H9 (cell line): ENCODE results near the gene WASF3. TPM values are rescaled to one million over a fixed set of nuclear protein-coding genes. Genes with fewer than 3 reads are reported as not detected.

Experiments
- DNase-seq: peaks from one replicate; pipeline ENCODE4 v3.0.0-alpha.2; 2017
- H2AFZ ChIP-seq: one replicate; pipeline ENCODE4 v1.6.1; 2013; ENCODE audit warnings: mild to moderate bottlenecking, low read length, control low read depth, moderate library complexity
- H2AK5ac ChIP-seq: 2 replicates; pipeline ENCODE4 v1.6.1; 2013; ENCODE audit warnings: low read length, control low read depth, mixed read lengths; ENCODE audit not compliant: insufficient read length
- H2BK120ac ChIP-seq: one replicate; pipeline ENCODE4 v1.6.1; 2013; ENCODE audit warnings: low read depth, mild to moderate bottlenecking, low read length, control low read depth, inconsistent platforms; ENCODE audit not compliant: poor library complexity, severe bottlenecking
- H2BK12ac ChIP-seq: 2 replicates; pipeline ENCODE4 v1.6.1; 2013; ENCODE audit warnings: low read length, control low read depth, mixed read lengths, low read depth; ENCODE audit not compliant: insufficient read length
- H2BK15ac ChIP-seq: 2 replicates; pipeline ENCODE4 v1.6.1; 2013; ENCODE audit warnings: low read depth, low read length, control low read depth
- H2BK20ac ChIP-seq: one replicate; pipeline ENCODE4 v1.6.1; 2013; ENCODE audit warnings: low read depth, mild to moderate bottlenecking, low read length, control low read depth, inconsistent platforms; ENCODE audit not compliant: poor library complexity, severe bottlenecking
- H2BK5ac ChIP-seq: 2 replicates; pipeline ENCODE4 v1.6.1; 2013; ENCODE audit warnings: low read length, control low read depth, mixed read lengths; ENCODE audit not compliant: insufficient read length
- H3K14ac ChIP-seq: 2 replicates; pipeline ENCODE4 v1.6.1; 2013; ENCODE audit warnings: low read length, control low read depth; ENCODE audit not compliant: insufficient read depth
- H3K18ac ChIP-seq: 2 replicates; pipeline ENCODE4 v1.6.1; 2013; ENCODE audit warnings: low read depth, mild to moderate bottlenecking, mixed read lengths, low read length, control low read depth; ENCODE audit not compliant: insufficient read length
- H3K23ac ChIP-seq: 2 replicates; pipeline ENCODE4 v1.6.1; 2013; ENCODE audit warnings: low read length, control low read depth, mixed read lengths, low read depth; ENCODE audit not compliant: insufficient read length
- H3K23me2 ChIP-seq: 2 replicates; pipeline ENCODE4 v1.6.1; 2013; ENCODE audit warnings: low read depth, mild to moderate bottlenecking, mixed read lengths, low read length, control low read depth; ENCODE audit not compliant: insufficient read length, poor library complexity, severe bottlenecking
- H3K27ac ChIP-seq: 2 replicates; pipeline ENCODE4 v1.5.1; 2013; ENCODE audit warnings: low read length, control low read depth, mixed read lengths, low read depth; ENCODE audit not compliant: insufficient read length
- H3K27me3 ChIP-seq: 2 replicates; pipeline ENCODE4 v1.6.1; 2013; ENCODE audit warnings: low read length, control low read depth, inconsistent platforms; ENCODE audit not compliant: insufficient read depth
- H3K4ac ChIP-seq: 2 replicates; pipeline ENCODE4 v1.6.1; 2013; ENCODE audit warnings: low read depth, mild to moderate bottlenecking, control low read depth, inconsistent platforms, low read length, moderate library complexity
- H3K4me1 ChIP-seq: 2 replicates; pipeline ENCODE4 v1.6.1; 2013; ENCODE audit warnings: low read length, control low read depth, inconsistent platforms; ENCODE audit not compliant: insufficient read depth
- H3K4me2 ChIP-seq: 2 replicates; pipeline ENCODE4 v1.6.1; 2013; ENCODE audit warnings: low read length, control low read depth, mixed read lengths; ENCODE audit not compliant: insufficient read length, insufficient read depth
- H3K56ac ChIP-seq: 2 replicates; pipeline ENCODE4 v1.6.1; 2013; ENCODE audit warnings: low read depth, mild to moderate bottlenecking, mixed read lengths, low read length, control low read depth; ENCODE audit not compliant: insufficient read length
- H3K79me1 ChIP-seq: 2 replicates; pipeline ENCODE4 v1.6.1; 2013; ENCODE audit warnings: low read depth, mild to moderate bottlenecking, moderate library complexity, low read length, control low read depth, inconsistent platforms; ENCODE audit not compliant: insufficient read depth, poor library complexity, severe bottlenecking
- H3K79me2 ChIP-seq: 2 replicates; pipeline ENCODE4 v1.6.1; 2013; ENCODE audit warnings: low read length, control low read depth, inconsistent platforms; ENCODE audit not compliant: insufficient read depth
- H3K9ac ChIP-seq: 2 replicates; pipeline ENCODE4 v1.6.1; 2013; ENCODE audit warnings: low read length, control low read depth, mixed read lengths; ENCODE audit not compliant: insufficient read length; ENCODE audit errors: extremely low read depth
- H3K9me3 ChIP-seq: one replicate; pipeline ENCODE4 v1.6.1; 2013; ENCODE audit warnings: low read depth, low read length, inconsistent platforms; ENCODE audit not compliant: control insufficient read depth
- H3T11ph ChIP-seq: one replicate; pipeline ENCODE4 v1.6.1; 2013; ENCODE audit warnings: mild to moderate bottlenecking, low read length, control low read depth, inconsistent platforms
- H4K20me1 ChIP-seq: one replicate; pipeline ENCODE4 v1.6.1; 2013; ENCODE audit not compliant: control insufficient read depth, insufficient read length, insufficient read depth
- H4K5ac ChIP-seq: 2 replicates; pipeline ENCODE4 v1.6.1; 2013; ENCODE audit warnings: low read depth, mild to moderate bottlenecking, mixed read lengths, low read length, control low read depth; ENCODE audit not compliant: insufficient read length
- H4K8ac ChIP-seq: replicated peaks from 2 replicates; pipeline ENCODE4 v1.6.1; 2013; ENCODE audit warnings: low read length, control low read depth, mixed read lengths, low read depth; ENCODE audit not compliant: insufficient read length
- H4K91ac ChIP-seq: 2 replicates; pipeline ENCODE4 v1.6.1; 2013; ENCODE audit warnings: low read depth, mild to moderate bottlenecking, moderate library complexity, mixed read lengths, low read length, control low read depth; ENCODE audit not compliant: insufficient read length
- H3K27ac Mint-ChIP-seq, 3 experiments: 2 replicates in 2 of 3; 3 replicates in 1 of 3; pipeline ENCODE4 v1.8.0; 2020 to 2021; ENCODE audit warnings: mixed read lengths in 3 of 3, mild to moderate bottlenecking in 1 of 3, moderate library complexity in 1 of 3
- H3K27me3 Mint-ChIP-seq: 2 replicates; pipeline ENCODE4 v1.8.0; 2021; ENCODE audit warnings: low read depth, mild to moderate bottlenecking, moderate library complexity, mixed read lengths
- H3K36me3 Mint-ChIP-seq, 3 experiments: 2 replicates in 2 of 3; 3 replicates in 1 of 3; pipeline ENCODE4 v1.8.0; 2020 to 2021; ENCODE audit warnings: low read depth in 3 of 3, mixed read lengths in 3 of 3; ENCODE audit not compliant: insufficient read depth in 1 of 3
- H3K4me1 Mint-ChIP-seq, 2 experiments: 2 replicates each; pipeline ENCODE4 v1.8.0; 2020; ENCODE audit warnings: mixed read lengths in 2 of 2
- H3K4me3 Mint-ChIP-seq, 2 experiments: 2 replicates in 1 of 2; 3 replicates in 1 of 2; pipeline ENCODE4 v1.8.0; 2020 to 2021; ENCODE audit warnings: mild to moderate bottlenecking in 2 of 2, mixed read lengths in 2 of 2, moderate library complexity in 1 of 2
- H3K9me3 Mint-ChIP-seq, 2 experiments: 2 replicates in 1 of 2; 3 replicates in 1 of 2; pipeline ENCODE4 v1.8.0; 2020; ENCODE audit warnings: mild to moderate bottlenecking in 2 of 2, mixed read lengths in 2 of 2, moderate library complexity in 1 of 2
- WGBS: extraction: QIAGEN DNeasy Blood & Tissue Kit; methylation state at CpG from one replicate; pipeline ENCODE4 v1.1.7; 2013; ENCODE audit warnings: missing lambda C conversion rate, low lambda C conversion rate, mixed read lengths; ENCODE audit not compliant: insufficient read length; ENCODE audit errors: extremely low coverage; 5-methylcytosine and 5-hydroxymethylcytosine counted together
- long read RNA-seq: library from polyadenylated mRNA; unstranded; transcript quantifications from one replicate; pipeline ENCODE4 v2.0.0, GENCODE V29; 2020
- total RNA-seq: library from RNA; stranded (reverse); gene quantifications from 2 replicates; pipeline ENCODE4 v1.2.1, GENCODE V29; 2021
- TF ChIP-seq, protein P1 (sequence below): fragments of 200-600 bp; sonication (generic); conservative IDR thresholded peaks from 3 replicates; pipeline ENCODE4 v1.8.0; 2021; ENCODE audit warnings: antibody characterized with exemption, mild to moderate bottlenecking

Gene WASF3, protein sequence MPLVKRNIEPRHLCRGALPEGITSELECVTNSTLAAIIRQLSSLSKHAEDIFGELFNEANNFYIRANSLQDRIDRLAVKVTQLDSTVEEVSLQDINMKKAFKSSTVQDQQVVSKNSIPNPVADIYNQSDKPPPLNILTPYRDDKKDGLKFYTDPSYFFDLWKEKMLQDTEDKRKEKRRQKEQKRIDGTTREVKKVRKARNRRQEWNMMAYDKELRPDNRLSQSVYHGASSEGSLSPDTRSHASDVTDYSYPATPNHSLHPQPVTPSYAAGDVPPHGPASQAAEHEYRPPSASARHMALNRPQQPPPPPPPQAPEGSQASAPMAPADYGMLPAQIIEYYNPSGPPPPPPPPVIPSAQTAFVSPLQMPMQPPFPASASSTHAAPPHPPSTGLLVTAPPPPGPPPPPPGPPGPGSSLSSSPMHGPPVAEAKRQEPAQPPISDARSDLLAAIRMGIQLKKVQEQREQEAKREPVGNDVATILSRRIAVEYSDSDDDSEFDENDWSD
- 20.7 and 22.2 TPM in 2 replicates for total RNA-seq
- long read RNA-seq, partial matches to known transcripts: 7 of 7 reads
- long read RNA-seq, other reads (novel, unspliced or antisense): 0 of 7 reads

DNA sequence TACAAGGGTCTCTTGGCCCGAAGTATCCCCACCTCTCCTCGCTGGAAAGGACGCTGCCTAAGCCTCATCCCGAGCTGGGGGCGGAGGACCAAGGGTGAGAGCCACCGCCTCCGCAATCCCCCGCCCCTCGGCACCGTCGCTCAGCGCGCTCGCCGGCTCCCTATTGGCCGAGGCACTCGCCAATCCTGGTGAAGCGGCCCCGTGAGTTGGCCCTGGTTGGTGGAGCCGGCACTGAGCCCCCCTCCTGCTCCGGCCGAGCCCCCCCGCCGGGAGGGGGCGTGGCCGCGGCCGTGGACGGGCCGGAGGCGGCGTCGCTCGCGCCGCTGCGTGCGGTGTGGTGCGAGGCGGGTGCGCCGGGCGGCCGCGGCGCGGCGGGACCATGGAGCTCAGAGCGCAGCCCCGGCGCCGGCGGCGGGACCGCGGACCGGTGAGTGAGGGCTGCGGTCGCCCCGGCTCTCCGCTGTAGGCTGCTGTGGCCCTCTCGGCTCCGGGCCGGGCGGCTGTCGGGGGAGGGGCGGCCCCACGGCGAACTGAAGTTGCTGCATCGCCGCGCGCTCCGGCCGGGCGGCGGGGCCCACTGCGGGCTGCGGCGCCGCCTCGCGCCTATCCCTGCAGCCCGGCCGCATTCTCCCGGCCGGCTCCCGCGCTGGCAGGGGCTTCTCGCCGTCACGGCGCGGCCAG is at the start of gene WASF3:
TSS of gene WASF3 (plus strand) at position 291 of the 681 bp plus-strand sequence. CDS start 84,588 bp downstream, outside the sequence.
- TF ChIP-seq, protein P1, sequence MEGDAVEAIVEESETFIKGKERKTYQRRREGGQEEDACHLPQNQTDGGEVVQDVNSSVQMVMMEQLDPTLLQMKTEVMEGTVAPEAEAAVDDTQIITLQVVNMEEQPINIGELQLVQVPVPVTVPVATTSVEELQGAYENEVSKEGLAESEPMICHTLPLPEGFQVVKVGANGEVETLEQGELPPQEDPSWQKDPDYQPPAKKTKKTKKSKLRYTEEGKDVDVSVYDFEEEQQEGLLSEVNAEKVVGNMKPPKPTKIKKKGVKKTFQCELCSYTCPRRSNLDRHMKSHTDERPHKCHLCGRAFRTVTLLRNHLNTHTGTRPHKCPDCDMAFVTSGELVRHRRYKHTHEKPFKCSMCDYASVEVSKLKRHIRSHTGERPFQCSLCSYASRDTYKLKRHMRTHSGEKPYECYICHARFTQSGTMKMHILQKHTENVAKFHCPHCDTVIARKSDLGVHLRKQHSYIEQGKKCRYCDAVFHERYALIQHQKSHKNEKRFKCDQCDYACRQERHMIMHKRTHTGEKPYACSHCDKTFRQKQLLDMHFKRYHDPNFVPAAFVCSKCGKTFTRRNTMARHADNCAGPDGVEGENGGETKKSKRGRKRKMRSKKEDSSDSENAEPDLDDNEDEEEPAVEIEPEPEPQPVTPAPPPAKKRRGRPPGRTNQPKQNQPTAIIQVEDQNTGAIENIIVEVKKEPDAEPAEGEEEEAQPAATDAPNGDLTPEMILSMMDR: no peak
- peaks cover 5% of the 10 kb centered on the region; the same call in 1 of the 2 replicates for H3K4me1 ChIP-seq
- H3K79me1 ChIP-seq: peaks cover 5% of the 10 kb centered on the region
- H3K4me3 Mint-ChIP-seq: peak within 1 kb of the TSS; percentile 75 to 91
- no peaks in the 10 kb centered on the region for H3K27me3 ChIP-seq
- H4K8ac ChIP-seq: no peak within 1 kb of the TSS
- peaks cover 0 to 5% (median 0%) of the 10 kb centered on the region in 3 experiments; a peak in 1 of 7 replicates for H3K36me3 Mint-ChIP-seq
- H2BK15ac ChIP-seq: no peak within 1 kb of the TSS; the same call in 1 of the 2 replicates
- H2BK20ac ChIP-seq: no peak within 1 kb of the TSS
- H4K20me1 ChIP-seq: no peaks in the 10 kb centered on the region
- WGBS: no CpG with 5 or more reads among the region's 94 CpGs
- no peaks in the 10 kb centered on the region for H3K9me3 ChIP-seq
- H4K91ac ChIP-seq: no peak within 1 kb of the TSS
- H2AK5ac ChIP-seq: no peak within 1 kb of the TSS
- no peak within 1 kb of the TSS for H2BK12ac ChIP-seq
- H3K79me2 ChIP-seq: peaks cover 8% of the 10 kb centered on the region; the same call in 1 of the 2 replicates
- peaks cover 14 to 16% of the 10 kb centered on the region in 2 experiments for H3K4me1 Mint-ChIP-seq
- peaks cover 3% of the 10 kb centered on the region for H3K23me2 ChIP-seq
- H3K23ac ChIP-seq: no peak within 1 kb of the TSS
- H3K18ac ChIP-seq: peak within 1 kb of the TSS; percentile 50
- peaks cover 10 to 12% of the 10 kb centered on the region in 2 experiments; a peak in 3 of 5 replicates for H3K9me3 Mint-ChIP-seq
- peak within 1 kb of the TSS; percentile 1 for H2AFZ ChIP-seq
- peaks cover 46% of the 10 kb centered on the region for H3K27me3 Mint-ChIP-seq
- no peak within 1 kb of the TSS for H3K56ac ChIP-seq
- no peak within 1 kb of the TSS for H4K5ac ChIP-seq
- no peak within 1 kb of the TSS for H3K4ac ChIP-seq
- H3K4me2 ChIP-seq: peak within 1 kb of the TSS; percentile 61
- H3T11ph ChIP-seq: no peak within 1 kb of the TSS
- no peak within 1 kb of the TSS for H3K27ac Mint-ChIP-seq
- peak within 1 kb of the TSS; percentile 19 for H3K9ac ChIP-seq
- peak within 1 kb of the TSS; percentile 77; the same call in 1 of the 2 replicates for H3K14ac ChIP-seq
- H3K27ac ChIP-seq: no peak within 1 kb of the TSS
- DNase-seq: peak; percentile 97
- no peak within 1 kb of the TSS for H2BK120ac ChIP-seq
- H2BK5ac ChIP-seq: no peak within 1 kb of the TSS
